Posterior vena cava (tissue), 2 donors: ENCODE data around the gene ZSWIM6. TPM values are rescaled to one million over a fixed set of nuclear protein-coding genes. Genes with fewer than 3 reads are reported as not detected.

Source experiments
- DNase-seq: peaks from one replicate; pipeline ENCODE4 v3.0.0-alpha.2; 2020; ENCODE audit warnings: low spot score
- intact Hi-C, 2 donors: fragments of 100-400 bp; cut with DNase I; formaldehyde crosslinking; loops; one replicate each; pipeline versions ENCODE4 v1.14.1 to v1.14.2; 2022 to 2023
- total RNA-seq, 2 donors: library from RNA; stranded (reverse); fragmentation: NEBNext Ultra II Directional; extraction: Animal tissue kit (Norgen Biotek cat#: 25700); gene quantifications; one replicate each; pipeline ENCODE4 v1.2.1, GENCODE V29; 2021
- donor health status: DM: yes; HTN: yes; CAD: no.
- donor health status: DM: yes; HTN: yes; CAD: no.

ZSWIM6 gene
- total RNA-seq, 2 donors from 2014 or later: 14.0 to 15.3 TPM

DNA sequence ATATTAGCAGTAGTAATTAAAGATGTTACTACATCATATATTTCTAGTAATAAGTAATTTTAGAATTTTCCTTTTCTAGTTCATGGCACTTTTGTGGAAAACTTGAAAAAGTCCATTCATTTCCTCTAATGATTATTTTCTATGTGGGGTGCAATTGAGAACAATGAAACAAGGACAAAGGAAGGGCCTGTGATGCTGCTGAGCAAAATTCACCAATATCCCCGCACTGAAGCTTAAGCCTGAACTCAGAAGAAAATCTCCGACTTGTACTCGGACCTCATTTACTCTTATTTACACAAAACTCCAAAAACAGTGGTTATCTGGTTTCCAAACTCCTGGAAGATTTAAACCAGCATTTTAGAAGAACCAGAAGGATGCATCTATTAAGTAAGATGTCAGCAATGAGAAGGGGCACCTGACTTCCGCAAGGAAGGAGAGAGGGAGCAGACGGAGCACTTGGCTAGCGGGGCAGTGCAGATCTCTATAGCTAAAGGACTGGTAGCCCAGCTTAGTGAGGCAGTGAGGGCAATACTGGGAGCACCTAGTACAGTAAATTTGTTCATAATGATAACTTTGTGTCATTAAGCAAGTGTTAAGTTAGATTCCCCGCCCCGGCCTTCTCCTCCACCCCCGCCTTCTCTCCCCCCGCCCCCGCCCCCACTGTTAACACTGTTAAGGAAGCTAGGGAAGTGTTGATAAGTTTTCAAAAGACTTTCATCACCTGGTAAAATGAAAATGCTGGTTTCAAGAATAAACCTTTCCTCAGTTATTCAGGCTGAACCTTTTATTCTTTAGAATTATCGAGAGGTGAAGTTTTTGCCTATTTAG, 123.3 kb downstream of the ZSWIM6 start:
- DNase-seq: no peak
- intact Hi-C loops: loop anchor here in 1 of 2 donors (5.0 kb wide), 1 partner anchor 37 kb away; no protein-coding TSS in a partner anchor

DNA sequence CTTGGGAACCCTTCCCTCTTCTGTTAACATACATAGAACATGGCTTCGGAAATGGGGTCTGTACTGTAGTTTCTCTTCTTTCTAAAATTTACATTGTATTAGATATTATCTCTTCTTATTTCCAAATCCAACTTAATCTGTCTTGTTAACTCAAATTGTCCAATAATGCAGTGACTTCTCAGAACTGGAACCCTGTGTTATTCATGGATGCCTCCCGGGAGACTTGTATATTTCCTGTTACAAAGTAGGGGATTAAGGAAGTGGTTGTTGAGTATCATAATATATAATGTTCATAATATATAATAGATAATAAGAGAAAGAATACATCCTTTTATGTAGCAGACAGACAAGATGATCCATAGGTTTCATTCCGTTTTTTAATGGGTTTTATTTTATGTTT, 128.4 kb downstream of the ZSWIM6 start:
- intact Hi-C loops: no loop called here
- no peak for DNase-seq

DNA sequence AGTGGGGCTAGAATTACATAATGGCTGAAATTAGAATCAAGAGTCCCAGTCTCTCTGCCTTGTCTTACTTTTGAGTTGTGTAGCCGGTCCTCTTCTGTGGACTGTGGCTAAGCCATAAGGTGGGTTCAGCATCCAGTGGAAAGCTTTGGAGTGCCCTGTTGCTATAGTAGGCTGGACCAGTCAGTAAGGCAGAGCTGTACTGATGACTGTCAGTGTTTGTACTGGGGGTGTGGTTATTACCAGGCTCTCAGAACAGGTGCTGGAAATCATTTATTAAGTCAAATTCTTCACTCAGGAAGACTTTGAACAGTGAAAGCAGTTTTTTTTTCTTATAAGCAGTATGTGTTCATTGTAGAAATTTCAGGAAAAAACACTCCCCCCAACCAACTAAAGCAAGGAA, 129.4 kb downstream of the ZSWIM6 start:
- intact Hi-C loops: no loop called here
- DNase-seq: no peak

DNA sequence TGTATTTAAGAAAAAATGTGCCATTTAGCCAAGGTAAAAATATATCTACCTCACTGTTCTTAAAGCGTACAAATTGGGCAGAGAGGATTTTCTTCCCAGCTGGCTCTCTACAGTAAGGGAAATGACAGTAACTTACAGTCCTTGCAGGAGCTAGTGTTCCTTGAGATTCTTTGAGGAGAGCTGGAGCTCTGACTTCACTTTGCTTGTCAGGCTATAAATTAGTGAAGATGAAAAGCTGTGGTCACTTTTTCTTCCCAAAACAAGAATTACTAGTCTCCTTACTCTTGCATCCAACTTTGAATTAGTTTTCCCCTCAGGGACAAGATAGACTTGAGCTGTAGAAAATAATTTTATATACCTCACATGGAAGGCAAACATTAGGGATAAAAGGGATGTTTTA, 129.9 kb downstream of the ZSWIM6 start:
- DNase-seq: no peak
- intact Hi-C loops: no loop called here

DNA sequence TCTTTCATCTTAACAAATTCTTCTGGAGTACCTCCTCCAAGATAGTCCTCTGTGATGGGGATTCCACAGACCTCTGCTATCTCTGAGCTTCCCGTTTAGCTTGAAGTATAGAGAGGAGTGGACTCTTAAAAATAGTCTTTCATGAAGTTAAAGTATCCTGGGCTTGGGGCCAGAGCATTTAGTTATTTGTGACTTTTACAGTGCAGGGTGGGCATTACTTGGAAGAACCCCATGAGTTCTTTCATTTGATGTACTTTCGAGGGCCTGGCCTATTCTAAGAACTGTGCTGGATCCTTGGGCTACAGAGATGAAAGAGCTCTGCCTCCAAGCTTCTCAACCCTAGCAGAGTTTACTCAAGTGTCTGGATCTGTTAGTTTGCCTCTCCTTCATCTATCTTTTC, 131.5 kb downstream of the ZSWIM6 start:
- DNase-seq: no peak
- intact Hi-C loops: no loop called here

DNA sequence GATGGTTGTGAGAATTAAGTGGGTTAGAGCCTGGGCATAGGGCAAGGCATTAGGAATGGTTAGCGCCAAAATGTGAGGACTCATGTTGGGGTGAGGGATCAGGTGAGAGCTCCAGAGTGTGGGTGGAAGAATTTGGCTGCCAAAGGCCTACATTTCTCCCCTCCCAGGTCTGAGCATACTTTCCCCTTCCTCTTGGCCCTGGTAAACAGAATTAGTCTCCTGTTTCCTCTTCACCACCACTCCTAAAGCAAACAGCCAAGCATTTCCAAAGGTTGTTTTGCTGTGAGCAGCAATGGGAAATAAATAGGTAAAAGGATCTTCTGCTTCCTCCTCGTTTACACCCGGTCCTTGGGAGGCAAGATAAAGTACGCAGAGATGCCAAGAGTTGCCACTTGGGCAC, 132.5 kb downstream of the ZSWIM6 start:
- DNase-seq: no peak
- intact Hi-C loops: no loop called here

DNA sequence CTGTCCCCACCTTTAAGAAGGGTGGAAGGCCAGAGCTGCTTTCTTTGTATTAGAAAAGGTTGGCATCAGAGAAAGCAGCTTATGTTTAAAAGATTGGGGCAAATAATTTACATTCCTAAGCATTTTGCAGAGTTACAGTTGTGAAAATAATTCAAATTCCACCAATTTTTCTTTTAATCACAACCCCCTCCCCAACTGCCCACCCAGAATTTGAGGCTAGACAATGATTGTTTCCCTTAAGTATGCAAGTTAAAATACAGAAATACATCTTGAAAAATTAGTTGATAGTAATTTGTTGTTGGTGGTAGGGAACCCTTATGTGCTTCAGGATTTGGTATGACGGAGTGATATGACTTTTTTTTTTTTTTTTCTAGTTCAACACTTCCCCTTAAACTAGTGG, 133.0 kb downstream of the ZSWIM6 start:
- no peak for DNase-seq
- intact Hi-C loops: no loop called here

DNA sequence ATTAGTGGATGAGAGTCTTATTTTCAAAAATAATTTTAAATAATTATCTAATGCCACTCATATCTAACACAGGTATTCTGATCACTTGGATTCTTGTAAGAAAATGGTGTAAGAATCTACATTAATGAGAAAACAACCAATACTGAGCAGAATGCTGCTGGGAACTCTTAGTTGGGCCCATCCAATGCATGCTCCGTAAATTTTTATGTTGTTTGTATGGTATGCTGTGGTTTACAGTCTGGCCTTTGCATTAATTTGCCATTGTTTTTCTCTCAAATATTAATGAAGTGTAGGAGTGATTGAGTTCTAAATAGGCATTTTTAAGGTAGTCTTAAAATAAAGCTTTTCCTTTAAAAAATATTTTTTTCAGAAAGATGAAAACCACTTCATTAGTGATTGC, 133.4 kb downstream of the ZSWIM6 start:
- intact Hi-C loops: no loop called here
- no peak for DNase-seq

DNA sequence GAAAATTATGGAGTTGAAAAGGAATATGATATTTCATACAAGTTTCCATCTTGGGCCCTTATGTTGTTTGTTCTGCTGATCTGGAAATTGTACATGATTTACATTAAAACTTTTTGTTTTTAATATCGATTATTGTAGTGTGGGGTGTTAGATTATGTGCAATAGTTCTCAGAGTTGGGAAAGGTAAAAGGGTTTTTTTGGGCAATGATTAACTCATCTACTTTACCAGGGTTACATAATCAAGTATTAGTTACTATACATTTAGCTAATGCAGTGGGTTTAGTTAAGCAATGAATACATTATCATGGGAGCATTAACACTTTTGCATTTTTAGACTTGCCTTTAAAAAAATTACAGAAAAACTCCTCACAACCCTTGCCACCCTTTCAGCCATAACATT, 134.0 kb downstream of the ZSWIM6 start:
- intact Hi-C loops: no loop called here
- DNase-seq: no peak

DNA sequence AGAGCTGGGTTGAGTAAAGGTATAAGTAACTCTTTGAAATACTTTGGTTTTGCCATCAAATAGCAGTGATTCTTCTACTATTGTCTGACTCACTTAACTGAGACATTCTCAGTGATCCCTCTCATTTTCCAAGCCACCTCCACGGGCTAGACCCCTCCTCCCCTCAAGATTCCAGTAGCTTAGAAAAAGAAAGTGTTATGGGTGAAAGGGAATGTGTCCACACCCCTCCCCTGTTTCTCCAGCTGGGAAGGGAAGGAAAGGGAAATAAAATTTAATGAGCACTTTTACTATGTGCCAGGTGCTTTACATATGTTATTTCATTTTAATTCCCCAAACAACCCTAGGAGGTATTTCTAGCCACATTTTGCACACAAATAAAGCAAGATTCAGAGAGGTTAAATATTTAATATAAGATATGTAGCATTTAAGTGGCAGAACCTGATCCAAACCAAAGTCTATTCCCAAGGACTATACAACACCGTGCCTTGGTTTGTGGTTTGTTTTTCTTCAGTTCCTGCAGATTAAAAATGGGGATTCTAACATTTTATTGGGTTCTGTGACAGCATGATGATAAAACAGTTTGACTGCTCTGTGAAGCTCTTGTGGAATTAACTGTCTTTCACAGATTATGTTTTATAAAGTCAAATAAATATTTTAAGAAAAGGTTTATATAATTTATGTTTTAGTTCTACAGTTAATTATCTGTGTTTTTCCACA, 135.9 kb downstream of the ZSWIM6 start:
- intact Hi-C loops: no loop called here
- no peak for DNase-seq

DNA sequence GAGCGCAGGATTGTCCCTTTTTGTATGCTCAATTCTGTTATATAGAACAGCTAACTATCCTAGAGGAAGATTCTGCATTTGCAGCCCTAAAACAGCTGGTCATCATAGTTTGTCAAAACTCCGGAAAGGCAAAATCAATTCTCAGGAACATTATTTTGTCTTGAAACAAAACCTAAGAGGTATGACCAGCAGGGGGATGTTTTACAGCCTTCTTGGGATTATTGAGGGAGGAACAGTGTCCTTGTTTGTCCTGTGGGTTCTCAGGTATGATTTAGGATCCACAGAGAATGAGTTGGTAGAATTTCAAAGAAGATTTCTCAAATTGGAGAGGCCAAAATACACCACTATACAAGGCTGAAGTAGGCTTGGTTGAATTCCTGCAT, 136.4 kb downstream of the ZSWIM6 start:
- DNase-seq: no peak
- intact Hi-C loops: no loop called here

DNA sequence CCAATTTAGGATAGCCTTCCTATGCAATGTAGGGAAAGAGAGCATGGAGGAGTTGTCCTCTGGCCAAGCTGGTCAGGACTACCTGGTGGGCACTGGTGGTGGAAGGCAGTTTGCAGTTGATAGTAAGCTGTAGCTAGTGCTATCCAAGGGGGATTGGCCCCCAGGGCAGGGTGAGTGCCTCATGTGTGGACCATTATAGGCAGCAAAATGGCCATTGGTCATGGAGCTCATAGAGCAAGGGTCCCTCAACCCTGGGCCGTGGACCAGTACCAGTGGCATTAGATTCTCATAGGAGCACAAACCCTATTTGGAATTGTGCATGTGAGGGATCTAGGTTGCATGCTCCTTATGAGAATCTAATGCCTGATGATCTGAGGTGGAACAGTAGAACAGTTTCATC, 139.3 kb downstream of the ZSWIM6 start:
- DNase-seq: no peak
- intact Hi-C loops: no loop called here

DNA sequence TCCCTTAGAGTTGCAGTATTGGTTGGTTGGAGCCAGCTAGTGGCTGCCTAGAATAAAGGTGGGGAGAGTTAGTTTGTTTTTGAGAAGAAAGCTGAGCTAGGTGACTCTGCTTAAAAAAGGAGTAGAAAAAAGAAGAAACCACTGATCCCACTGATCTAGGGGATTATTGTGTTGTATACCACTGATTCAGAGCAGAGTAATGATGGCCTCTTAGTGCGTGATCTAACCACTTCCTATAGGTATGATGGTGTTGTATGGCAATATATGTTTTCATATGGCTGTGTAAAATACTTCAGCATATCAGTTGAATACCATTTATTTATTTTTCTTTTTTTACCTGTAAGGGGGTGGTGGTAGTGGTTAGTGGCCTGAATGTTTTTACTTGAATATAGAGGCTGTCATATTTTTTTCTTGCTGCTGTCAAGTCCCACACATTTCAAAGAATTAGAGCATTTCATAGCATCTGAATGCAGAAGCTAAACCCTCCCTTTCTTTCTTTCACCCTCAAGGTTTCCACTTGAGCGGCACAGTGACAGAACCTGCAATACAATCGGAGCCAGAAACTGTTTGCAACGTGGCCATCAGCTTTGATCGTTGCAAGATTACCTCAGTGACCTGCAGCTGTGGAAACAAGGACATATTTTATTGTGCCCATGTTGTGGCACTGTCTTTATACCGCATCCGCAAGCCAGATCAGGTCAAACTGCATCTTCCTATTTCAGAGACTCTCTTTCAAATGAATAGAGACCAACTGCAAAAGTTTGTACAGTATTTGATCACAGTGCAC, 140.3 kb downstream of the ZSWIM6 start:
- no peak for DNase-seq
- intact Hi-C loops: no loop called here

DNA sequence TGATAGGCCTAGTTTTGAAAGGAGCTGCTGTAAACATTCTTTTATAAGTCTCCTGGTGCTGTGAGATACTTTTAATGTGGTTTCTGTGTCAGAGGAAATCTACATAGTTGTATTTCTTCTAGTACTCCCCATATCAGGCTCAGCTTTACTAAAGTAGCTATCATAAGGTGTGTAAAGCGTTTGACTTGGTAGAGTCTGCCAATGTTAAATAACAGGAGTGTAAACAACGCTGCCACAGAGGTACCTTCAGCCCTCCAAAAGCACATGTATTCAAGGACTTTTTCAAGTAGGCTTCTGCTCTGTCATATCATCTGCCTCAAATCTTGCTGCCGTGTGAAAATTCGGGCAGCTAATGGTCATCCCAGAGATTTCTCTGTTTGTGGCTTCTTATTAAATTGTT, 142.7 kb downstream of the ZSWIM6 start:
- no peak for DNase-seq
- intact Hi-C loops: no loop called here

DNA sequence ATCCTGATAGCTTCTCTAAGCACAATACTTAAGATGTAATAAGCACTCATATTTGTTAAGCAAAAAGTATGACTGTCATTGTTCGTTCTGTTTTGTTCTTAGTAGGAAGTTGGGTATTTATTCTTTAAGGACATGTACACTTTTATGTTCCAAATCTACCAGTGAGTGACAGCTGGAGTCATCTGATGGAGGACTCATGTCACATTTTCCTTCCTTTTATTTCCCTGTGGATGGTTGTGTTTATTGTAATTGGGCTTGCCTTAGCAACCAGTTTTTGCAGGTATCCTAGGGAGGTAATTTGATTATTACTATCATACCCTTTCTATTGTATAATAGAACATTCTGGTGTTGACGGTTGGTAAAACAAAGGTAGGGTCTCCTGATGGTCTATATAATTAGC, 145.7 kb downstream of the ZSWIM6 start:
- intact Hi-C loops: no loop called here
- no peak for DNase-seq

DNA sequence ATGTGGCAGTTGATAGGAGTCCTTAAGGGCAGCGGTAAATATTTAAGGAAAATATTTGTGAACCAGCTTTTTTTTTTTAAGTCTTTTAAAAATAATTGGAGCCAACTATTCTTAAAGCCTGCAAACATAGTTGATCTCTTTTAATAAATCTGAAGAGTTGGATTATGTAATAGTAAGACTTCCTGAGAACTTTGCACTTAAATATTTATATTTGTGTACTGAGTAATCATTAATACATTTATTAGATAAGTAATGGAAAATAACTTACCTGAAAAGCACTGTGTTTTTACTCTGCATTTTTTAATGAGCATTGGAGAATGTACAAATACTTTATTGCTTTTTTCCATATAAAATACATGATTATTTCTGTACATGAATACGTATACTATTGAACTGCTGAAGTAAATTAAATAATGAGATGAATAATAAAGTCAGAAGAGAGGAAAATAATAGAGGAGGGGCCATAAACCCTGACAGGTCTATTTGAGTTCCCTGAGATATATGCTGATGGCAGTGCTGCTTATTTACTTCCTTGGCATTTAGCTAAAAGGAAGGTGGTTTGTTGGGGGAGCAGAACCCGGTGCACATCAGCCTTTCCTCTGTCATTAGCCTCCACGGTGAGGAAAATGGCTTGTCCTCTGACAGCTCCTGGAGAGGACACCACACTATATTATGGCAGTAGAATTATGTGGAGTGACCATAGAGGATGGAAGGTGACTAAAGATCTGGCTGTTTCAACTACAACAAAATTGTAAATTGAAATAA, 148.0 kb downstream of the ZSWIM6 start:
- intact Hi-C loops: no loop called here
- DNase-seq: no peak

DNA sequence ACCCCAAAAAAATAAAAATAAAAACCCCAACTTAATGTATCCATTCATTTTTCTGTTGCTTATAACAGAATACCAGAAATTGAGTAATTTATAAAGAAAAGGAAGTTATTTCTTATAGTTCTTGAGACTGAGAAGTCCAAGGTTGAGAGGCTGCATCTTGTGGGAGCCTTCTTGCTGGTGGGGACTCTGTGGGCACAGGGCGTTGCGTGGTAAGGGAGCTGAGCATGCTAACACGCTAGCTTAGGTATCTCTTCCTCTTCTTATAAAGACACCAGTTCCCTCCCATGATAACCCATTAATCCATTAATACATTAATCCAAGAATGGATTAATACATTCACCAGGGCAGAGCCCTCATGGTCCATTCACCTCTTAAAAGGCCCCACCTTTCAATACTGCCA, 150.9 kb downstream of the ZSWIM6 start:
- no peak for DNase-seq
- intact Hi-C loops: no loop called here

DNA sequence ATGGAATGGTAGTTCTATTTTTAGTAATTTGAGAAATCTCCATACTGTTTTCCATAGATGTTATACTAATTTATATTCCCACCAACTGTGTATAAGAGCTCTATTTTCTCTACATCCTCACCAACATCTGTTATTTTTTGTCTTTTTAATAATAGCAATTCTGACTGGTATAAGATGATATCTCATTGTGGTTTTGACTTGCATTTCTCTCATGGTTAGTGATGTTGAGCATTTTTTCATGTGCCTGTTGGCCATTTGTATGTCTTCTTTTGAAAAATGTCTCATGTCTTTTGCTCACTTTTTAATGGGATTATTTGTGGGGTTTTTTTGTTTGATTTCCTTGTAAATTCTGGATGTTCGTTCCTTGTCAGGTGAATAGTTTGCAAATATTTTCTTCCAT, 154.4 kb downstream of the ZSWIM6 start:
- intact Hi-C loops: no loop called here
- no peak for DNase-seq

DNA sequence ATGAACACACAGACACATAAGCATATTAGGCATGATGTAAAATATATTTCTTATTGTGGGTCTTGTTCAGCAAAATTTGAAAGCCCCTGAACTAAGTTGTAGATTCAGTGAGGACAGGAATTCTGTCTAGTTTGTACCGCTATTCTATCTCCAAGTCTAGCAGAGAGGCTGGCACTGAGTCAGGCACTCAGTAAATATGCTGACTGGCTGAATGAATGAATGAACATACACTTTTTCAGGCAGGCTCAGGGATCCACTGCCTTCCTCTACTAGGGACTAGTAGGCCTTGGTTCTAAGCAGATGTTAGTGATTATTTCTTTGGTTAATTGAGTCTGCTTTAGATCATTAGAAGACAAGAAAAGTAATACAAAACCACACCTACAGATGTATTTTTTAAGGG, 157.5 kb downstream of the ZSWIM6 start:
- intact Hi-C loops: no loop called here

More for the DNA sequence above, 157.5 kb downstream of the ZSWIM6 start:
- no peak for DNase-seq
